Stimulated activated CD4-positive, alpha-beta T cell treated with anti-CD3 and anti-CD28 coated beads, Interleukin-2, amount 100 ng/mL, for 48 hours (primary cell): ENCODE results near the gene MCU.
"Not testable (repeated sequence)": the region's sequence is repeated elsewhere in the genome, so short reads cannot be mapped to it uniquely, and the experiment has no call there.

ENCODE experiments used
- DNase-seq, 2 donors: peaks; one replicate each; pipeline ENCODE4 v3.0.0-alpha.2; 2020

The MCU gene

GRCh38 chr10:72855790-72856189, 163.8 kb downstream of the MCU start:
- no peak for DNase-seq

GRCh38 chr10:72858067-72858466, 166.1 kb downstream of the MCU start:
- no peak for DNase-seq

GRCh38 chr10:72862957-72863356, 171.0 kb downstream of the MCU start:
- DNase-seq = no peak

- DNase-seq = no peak
These were observed 183.5 kb downstream of the MCU start for GRCh38 chr10:72875250-72876055.

- no peak for DNase-seq
These were observed 187.3 kb downstream of the MCU start for GRCh38 chr10:72879245-72879644.

GRCh38 chr10:72881291-72881690, 189.3 kb downstream of the MCU start:
- DNase-seq = no peak

GRCh38 chr10:72883861-72884260, 191.9 kb downstream of the MCU start:
- no peak for DNase-seq

- no peak for DNase-seq
These were observed 194.0 kb downstream of the MCU start for GRCh38 chr10:72885953-72886352.

- DNase-seq = no peak
These were observed 194.7 kb downstream of the MCU start for GRCh38 chr10:72886621-72887020.

GRCh38 chr10:72887043-72887442, 195.1 kb downstream of the MCU start:
- DNase-seq = no peak

- no peak for DNase-seq
These were observed 196.3 kb downstream of the MCU start for GRCh38 chr10:72888151-72888638.

- DNase-seq = no peak
These were observed 197.5 kb downstream of the MCU start for GRCh38 chr10:72889391-72889831.

- no peak for DNase-seq
These were observed 198.1 kb downstream of the MCU start for GRCh38 chr10:72890086-72890485.

- no peak for DNase-seq
These were observed 201.3 kb downstream of the MCU start, which contains the start of gene OIT3 for GRCh38 chr10:72893136-72893798. Gene OIT3 (plus strand): TSS chr10:72893739. CDS start chr10:72893799, 60 bp downstream.

- no peak for DNase-seq
These were observed 203.4 kb downstream of the MCU start for GRCh38 chr10:72895236-72895850.

GRCh38 chr10:72898616-72899015, 206.7 kb downstream of the MCU start:
- DNase-seq = no peak

- DNase-seq = no peak
These were observed 207.6 kb downstream of the MCU start for GRCh38 chr10:72899545-72899944.

- DNase-seq = not testable (repeated sequence)
These were observed 212.1 kb downstream of the MCU start for GRCh38 chr10:72903941-72904446.

- no peak for DNase-seq
These were observed 212.9 kb downstream of the MCU start for GRCh38 chr10:72904806-72905205.

- DNase-seq = no peak
These were observed 214.5 kb downstream of the MCU start for GRCh38 chr10:72906446-72906845.

GRCh38 chr10:72910705-72911104, 218.8 kb downstream of the MCU start:
- DNase-seq = no peak

- no peak for DNase-seq
These were observed 219.8 kb downstream of the MCU start for GRCh38 chr10:72911758-72912157.

- DNase-seq = no peak
These were observed 220.8 kb downstream of the MCU start for GRCh38 chr10:72912736-72913135.
